C4-2B (cell line): ENCODE measurements around the gene C2orf78.

ENCODE experiments used
- ZFX ChIP-seq: fragments of 450-650 bp; IDR thresholded peaks from 2 replicates; pipeline ENCODE4 v1.6.1; 2017
- TF ChIP-seq, protein P1 (sequence below): fragments of 450-650 bp; conservative IDR thresholded peaks from 2 replicates; pipeline ENCODE4 v1.5.1; 2017; ENCODE audit warnings: mild to moderate bottlenecking

DNA sequence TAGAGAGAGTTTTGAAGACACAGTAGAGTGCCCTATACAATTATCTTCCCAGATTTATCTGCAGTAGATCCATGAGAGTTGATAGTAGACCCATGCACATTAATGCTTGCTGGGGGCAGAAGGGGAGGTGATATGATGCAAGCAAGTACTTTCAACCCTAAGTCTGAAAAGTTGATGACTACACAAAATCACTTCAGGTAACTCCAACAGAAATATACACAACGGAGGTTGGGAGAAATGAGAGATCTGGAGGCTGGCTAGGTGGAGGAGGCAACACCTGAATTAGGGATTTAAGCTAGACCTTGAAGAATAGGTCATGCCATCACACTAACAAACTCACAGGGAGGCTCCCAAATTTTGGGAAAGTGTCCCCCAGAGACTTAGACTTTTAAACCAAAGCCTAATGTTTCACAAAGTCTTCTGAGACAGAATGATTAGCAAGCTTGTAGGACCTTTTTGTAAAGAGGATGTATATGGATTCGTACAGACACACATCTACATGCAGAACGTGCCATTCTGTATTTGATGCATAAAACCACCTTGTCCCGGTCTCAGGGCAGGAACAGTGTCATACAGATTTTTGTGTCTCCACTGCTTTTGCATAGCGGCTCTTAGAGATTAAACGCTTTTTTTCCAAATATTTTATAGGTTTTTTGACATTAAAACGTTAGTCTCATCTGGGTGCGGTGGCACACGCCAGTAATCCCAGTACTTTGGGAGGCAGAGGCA lies 43.8 kb downstream of the C2orf78 start:
- TF ChIP-seq, protein P1, sequence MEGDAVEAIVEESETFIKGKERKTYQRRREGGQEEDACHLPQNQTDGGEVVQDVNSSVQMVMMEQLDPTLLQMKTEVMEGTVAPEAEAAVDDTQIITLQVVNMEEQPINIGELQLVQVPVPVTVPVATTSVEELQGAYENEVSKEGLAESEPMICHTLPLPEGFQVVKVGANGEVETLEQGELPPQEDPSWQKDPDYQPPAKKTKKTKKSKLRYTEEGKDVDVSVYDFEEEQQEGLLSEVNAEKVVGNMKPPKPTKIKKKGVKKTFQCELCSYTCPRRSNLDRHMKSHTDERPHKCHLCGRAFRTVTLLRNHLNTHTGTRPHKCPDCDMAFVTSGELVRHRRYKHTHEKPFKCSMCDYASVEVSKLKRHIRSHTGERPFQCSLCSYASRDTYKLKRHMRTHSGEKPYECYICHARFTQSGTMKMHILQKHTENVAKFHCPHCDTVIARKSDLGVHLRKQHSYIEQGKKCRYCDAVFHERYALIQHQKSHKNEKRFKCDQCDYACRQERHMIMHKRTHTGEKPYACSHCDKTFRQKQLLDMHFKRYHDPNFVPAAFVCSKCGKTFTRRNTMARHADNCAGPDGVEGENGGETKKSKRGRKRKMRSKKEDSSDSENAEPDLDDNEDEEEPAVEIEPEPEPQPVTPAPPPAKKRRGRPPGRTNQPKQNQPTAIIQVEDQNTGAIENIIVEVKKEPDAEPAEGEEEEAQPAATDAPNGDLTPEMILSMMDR = no peak
- TF ChIP-seq ZFX = no peak
